GM19324 (cell line): ENCODE data around the gene HSH2D.
A peak's percentile ranks its signal among the peaks of the same experiment; 100 is the strongest.
"Not testable (repeated sequence)": the region's sequence is repeated elsewhere in the genome, so short reads cannot be mapped to it uniquely, and the experiment has no call there.

ENCODE experiments used
- ATAC-seq: cut with Tn5 transposase; IDR thresholded peaks from one replicate; pipeline ENCODE4 v1.9.1; 2021; ENCODE audit warnings: mild to moderate bottlenecking, moderate library complexity; ENCODE audit not compliant: unreplicated experiment, low FRiP score

Gene HSH2D, protein sequence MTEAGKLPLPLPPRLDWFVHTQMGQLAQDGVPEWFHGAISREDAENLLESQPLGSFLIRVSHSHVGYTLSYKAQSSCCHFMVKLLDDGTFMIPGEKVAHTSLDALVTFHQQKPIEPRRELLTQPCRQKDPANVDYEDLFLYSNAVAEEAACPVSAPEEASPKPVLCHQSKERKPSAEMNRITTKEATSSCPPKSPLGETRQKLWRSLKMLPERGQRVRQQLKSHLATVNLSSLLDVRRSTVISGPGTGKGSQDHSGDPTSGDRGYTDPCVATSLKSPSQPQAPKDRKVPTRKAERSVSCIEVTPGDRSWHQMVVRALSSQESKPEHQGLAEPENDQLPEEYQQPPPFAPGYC

GRCh38 chr19:16143399-16144215 is at the start of gene HSH2D:
Gene HSH2D (plus strand): TSS chr19:16143685. CDS start chr19:16148751, 5,066 bp downstream.
- ATAC-seq, result peak; percentile 56

GRCh38 chr19:16094360-16095070 is 49.0 kb upstream of the HSH2D start:
- no peak for ATAC-seq

DNA sequence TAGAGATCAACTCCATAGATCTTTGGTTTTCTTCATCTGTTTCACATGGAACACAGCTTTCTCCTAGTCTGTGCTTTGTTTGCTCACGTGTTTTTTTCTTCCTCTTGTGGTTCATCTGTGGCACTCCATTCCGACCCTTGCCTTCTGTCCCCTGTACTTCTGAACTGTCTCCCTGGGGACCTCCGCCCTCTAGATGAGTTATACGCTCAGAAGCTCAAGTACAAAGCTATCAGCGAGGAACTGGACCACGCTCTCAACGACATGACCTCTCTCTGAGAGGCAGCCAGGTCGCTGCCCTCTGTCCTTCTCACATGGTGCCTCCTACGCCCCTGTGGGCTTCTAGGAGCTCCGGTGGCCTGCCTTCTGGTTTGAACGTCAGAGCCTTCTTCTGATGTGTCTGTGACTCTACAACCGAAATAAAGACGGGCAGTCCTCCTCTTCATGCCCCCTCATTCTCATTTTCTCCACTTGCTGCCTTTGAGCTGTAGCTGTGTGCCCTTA is 48.4 kb upstream of the HSH2D start:
- no peak for ATAC-seq

DNA sequence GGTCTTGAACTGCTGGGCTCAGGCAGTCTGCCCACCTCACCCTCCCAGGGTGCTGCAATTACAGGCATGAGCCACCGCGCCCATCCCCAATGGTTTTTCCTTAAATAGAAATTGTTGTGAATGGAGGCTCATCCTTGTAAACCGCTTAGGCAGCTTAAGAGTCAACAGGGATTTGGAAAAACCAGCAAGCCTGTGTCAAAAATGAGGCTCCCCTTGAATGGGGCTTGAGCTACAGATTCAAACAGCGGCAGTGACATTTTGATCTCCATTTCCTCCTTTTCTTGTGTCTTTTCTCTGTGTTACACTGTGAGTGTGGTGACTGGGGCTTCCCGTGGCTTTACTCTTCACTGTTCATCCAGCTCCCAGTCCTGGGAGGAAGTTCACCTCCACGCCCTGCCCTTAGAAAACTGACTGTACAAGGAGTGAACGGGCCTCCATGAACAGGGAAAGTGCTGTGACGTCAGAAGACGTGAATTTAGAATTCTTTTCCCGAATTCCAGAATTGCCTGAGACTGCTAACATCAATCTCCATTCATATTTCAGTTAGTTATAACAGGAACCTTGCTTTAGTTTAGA is 47.1 kb upstream of the HSH2D start:
- ATAC-seq, result no peak

DNA sequence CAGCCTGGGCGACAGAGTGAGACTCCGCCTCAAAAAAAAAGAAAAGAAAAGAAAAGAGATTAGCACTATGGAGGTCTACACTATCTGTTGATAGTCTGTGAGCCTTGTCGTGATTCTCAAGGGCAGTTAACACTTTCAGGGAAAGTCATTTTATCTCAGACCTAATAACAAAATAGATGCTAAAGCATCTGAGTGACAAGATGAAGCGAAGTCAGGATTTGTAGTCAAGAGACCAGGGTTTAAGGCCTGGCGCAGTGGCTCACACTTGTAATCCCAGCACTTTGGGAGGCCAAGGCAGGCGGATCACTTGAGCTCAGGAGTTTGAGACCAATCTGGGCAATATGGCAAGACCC is 45.1 kb upstream of the HSH2D start:
- no peak for ATAC-seq

GRCh38 chr19:16098821-16099220 is 44.7 kb upstream of the HSH2D start:
- no peak for ATAC-seq

- not testable (repeated sequence) for ATAC-seq
Observed at GRCh38 chr19:16099314-16099965, 44.0 kb upstream of the HSH2D start.

- no peak for ATAC-seq
Observed at GRCh38 chr19:16100524-16100923, 43.0 kb upstream of the HSH2D start.

- no peak for ATAC-seq
Observed at GRCh38 chr19:16104722-16105121, 38.8 kb upstream of the HSH2D start.

GRCh38 chr19:16106121-16106520 is 37.4 kb upstream of the HSH2D start:
- ATAC-seq, result no peak

GRCh38 chr19:16111160-16111908 is 32.2 kb upstream of the HSH2D start, which contains the start of gene RAB8A:
Gene RAB8A (plus strand): TSS chr19:16111889. CDS start chr19:16111902, 13 bp downstream.
- peak; percentile 96 for ATAC-seq

DNA sequence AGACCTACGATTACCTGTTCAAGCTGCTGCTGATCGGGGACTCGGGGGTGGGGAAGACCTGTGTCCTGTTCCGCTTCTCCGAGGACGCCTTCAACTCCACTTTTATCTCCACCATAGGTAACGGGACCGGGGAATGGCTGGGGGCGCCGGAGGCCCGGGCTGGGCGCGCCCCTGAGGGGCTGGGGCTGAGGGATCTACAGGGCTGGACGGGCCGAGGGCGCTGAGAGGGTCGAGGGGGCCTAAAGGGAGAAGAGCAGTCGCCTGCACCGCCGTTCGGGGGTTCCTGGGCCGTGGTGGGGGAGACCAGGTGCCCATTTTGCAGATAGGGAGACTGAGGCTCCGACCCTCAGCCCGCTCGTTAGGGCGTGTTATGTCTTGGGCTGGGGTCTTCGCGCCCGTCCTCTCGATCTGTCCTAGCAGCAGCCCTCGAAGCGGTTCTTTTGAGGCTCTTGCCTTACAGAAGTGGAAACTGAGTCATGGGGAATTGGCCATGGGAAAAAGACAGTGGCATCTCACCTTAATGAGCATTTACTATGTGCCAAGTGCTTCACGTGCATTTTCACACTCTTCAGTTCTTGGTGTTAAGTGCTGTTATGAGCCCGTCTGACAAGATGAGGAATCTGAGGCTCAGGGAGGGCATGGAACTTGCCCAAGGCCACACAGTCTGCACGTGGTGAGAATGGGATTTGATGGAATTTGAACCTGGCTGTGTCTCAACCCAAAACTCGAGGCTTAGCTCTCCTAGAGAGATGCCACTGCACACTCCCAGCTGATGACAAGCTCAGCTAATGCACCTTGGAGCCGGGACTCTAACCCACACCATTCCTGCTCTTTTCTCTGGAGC is 31.4 kb upstream of the HSH2D start:
- peak; percentile 11 for ATAC-seq

DNA sequence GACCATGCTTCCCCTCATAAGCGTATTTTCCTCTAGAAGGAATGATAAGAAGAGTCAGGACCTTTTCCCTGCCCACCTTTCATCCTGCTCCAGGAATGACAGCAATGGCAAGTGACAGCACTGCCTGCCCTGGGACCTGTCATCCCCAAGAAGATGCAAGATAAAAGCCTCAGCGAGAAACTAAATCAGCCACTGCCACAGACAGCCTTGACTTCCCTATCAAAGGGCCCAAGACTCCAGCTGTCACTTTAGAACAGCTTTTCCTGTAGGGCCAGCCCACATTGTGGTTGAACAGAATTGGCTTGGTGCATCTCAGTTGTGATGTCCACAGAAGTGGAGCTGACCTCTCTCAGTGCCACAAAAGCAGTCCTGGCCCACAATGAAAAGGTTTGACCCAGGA is 30.7 kb upstream of the HSH2D start:
- no peak for ATAC-seq

DNA sequence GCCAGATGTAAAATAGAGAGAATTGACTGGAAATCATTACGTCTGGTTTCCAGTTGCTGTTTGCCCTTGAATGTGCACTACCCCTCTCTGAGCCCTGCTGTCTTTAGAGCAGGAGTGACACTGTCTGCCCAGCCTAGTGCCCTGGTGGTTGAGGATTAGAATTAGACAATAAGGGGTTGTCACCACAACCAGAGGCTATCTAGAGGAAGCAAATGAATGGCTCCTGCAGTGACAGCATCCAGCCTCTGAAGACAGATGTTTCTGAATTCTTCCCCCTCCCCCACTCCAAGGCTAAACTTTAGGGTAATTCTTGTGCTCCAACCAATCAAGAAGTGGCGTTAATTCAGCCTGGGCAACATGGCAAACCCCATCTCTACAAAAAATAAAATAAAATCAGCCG is 29.8 kb upstream of the HSH2D start:
- no peak for ATAC-seq

- ATAC-seq, result no peak
Observed at GRCh38 chr19:16115301-16116039, 28.0 kb upstream of the HSH2D start.

GRCh38 chr19:16116067-16116466 is 27.4 kb upstream of the HSH2D start:
- ATAC-seq, result no peak

DNA sequence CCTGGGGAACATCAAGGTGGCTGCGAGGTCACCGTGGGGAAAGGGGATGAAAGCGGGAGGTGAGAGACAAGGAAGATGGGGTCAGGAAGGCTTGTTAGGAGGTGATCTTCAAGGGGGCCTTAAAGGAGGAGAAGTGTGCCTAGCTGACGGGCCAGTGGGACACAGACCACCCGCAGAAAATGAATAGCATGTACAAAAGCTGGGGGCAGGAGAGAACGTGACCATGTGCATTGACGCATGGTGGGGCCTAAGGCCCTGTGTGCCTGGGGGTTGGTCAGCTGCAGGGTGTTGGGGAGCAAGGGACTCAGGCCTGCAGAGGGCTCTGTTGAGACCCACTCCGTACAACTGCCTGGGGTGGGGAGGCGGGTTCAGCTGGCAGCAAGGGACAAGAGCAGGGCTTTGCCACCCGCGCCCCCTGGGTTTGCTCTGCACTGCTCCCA is 25.9 kb upstream of the HSH2D start:
- no peak for ATAC-seq
